ENCODE results near the gene PRDM7.
A peak's percentile ranks its signal among the peaks of the same experiment; 100 is the strongest.

Gene PRDM7

DNA sequence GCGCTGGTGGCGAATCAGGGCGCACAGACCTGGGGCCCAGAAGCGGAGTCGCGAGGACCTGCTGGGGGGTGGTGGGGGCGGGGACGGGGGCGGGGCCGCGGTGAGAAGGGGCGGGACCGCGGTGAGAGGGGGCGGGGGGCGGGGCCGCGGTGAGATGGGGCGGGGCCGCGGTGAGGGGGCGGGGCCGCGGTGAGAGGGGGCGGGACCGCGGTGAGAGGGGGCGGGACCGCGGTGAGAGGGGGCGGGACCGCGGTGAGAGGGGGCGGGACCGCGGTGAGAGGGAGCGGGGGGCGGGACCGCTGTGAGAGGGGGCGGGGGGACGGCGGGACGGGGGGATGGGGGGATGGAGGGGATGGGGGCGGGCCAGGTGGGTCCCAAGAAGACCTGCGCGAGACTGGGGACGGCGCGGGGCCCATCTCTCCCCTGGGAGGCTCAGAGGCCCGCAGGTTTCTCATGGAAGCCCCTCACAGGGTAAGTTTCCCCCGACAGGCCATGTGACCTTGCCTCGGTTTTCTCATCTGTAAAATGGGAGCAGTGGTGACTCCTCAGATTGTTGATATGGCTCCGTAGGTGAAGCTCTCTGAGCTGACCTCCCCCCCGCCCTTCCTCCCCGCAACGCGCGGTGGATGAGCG lies 29.3 kb downstream of the PRDM7 start:
- Histone ChIP-seq H3K4me1 (ENCODE audit: control insufficient read depth in 2 of 2, insufficient read depth in 1 of 2, low read depth in 1 of 2, low read length in 2 of 2) (peaks cover 5 to 9% of the 10 kb centered on the region in 2 donors), H3K4ac (ENCODE audit: low read length) (no peak overlapping the region)

DNA sequence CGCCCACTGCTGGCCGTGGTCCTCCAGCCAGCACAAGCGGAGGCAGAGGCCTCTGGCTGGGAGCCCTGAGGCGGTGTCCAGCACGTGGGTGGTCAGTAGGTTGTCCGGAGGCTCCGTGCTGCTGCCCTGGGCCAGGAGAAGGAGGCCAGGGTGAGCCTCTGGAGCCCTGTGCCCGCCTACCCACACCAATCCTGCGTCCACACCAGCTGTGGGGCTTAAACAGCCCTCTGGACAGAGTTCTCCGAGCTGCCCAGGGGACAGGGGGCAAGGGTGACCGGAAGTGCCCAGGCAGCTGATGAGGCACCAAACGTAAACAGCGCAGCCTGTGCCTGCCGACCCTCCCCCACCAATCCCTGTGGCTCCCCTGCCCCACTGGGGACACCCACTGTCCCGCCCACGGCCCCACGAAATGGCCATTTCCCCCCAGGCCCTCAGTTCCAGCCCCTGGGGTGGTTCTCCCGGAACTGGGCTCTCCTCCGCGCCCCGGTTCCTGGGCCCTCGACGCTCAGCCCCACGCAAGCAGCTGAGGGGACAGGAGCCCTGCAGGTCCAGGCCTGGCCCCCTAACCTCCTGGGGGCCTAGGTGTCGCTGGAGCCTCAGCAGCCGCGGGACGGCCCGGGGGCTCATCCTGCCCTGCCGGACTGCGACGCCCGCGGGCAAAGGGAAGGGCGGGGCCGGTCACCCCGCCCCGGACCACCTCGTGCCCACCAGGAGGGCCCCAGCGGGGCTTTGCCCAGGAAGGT lies 30.0 kb downstream of the PRDM7 start:
- H3K4ac ChIP-seq (ENCODE audit: low read length): peak overlapping the region; percentile 23
- peak overlapping the region; percentile 56 for H3K4me2 ChIP-seq (ENCODE audit: insufficient read depth, low read length, poor library complexity, severe bottlenecking)
- H4K8ac ChIP-seq (ENCODE audit: low read depth, low read length): no peak overlapping the region
- peak overlapping the region; percentile 98 for H2AK5ac ChIP-seq (ENCODE audit: low read depth, low read length)
- H3K23ac ChIP-seq (ENCODE audit: low read depth, low read length, poor library complexity): peak overlapping the region; percentile 86
- H2BK15ac ChIP-seq (ENCODE audit: low read length): peak overlapping the region; percentile 99
- H3K27me3 ChIP-seq (ENCODE audit: control insufficient read depth in 3 of 3, insufficient read depth in 3 of 3, low read depth in 1 of 3, low read length in 3 of 3): peaks cover 0 to 34% (median 0%) of the 10 kb centered on the region in 3 experiments
- no peak overlapping the region for H2BK5ac ChIP-seq (ENCODE audit: low read length)
- peak overlapping the region; percentile 88 for H2AFZ ChIP-seq (ENCODE audit: low read length)
- H3K4me1 ChIP-seq (ENCODE audit: control insufficient read depth in 2 of 2, insufficient read depth in 1 of 2, low read depth in 1 of 2, low read length in 2 of 2): peaks cover 5 to 9% of the 10 kb centered on the region in 2 donors
- peak overlapping the region; percentile 22 for H4K91ac ChIP-seq (ENCODE audit: low read depth, low read length, poor library complexity)
- WGBS, 2 donors (ENCODE audit: extremely low coverage in 2 of 2, insufficient read length in 2 of 2, insufficient replicate concordance in 1 of 2): no CpG with 5 or more reads among the region's 40 CpGs
- no peak overlapping the region for H3K27ac ChIP-seq (replicated peaks; ENCODE audit: low read length)
- H3K79me1 ChIP-seq (ENCODE audit: low read depth, low read length): peaks cover 3% of the 10 kb centered on the region
- DNase-seq (ENCODE audit: low spot score): no peak
- H3K4me3 ChIP-seq (ENCODE audit: low read length in 2 of 2): no peak overlapping the region
- H3K18ac ChIP-seq (ENCODE audit: low read length): peak overlapping the region; percentile 82
- H2BK12ac ChIP-seq (ENCODE audit: low read length): peak overlapping the region; percentile 87
- no peaks in the 10 kb centered on the region for H3K36me3 ChIP-seq (replicated peaks in 1 of 2; ENCODE audit: control insufficient read depth in 2 of 2, insufficient read depth in 2 of 2, low read length in 2 of 2)
- H3K9me3 ChIP-seq (replicated peaks in 1 of 2; ENCODE audit: control insufficient read depth in 2 of 2, insufficient read depth in 1 of 2, low read depth in 1 of 2, low read length in 2 of 2): peaks cover 0 to 3% of the 10 kb centered on the region in 2 donors
- H3K14ac ChIP-seq (ENCODE audit: low read length): peak overlapping the region; percentile 10
- H2BK120ac ChIP-seq (ENCODE audit: low read depth, low read length): no peak overlapping the region
- peak overlapping the region; percentile 7 for H3K9ac ChIP-seq (ENCODE audit: low read depth, low read length, poor library complexity)

More for the DNA sequence above, 29.3 kb downstream of the PRDM7 start:
- no peak overlapping the region for H3K4me3 ChIP-seq (ENCODE audit: low read length in 2 of 2)
- no peak overlapping the region for H2BK120ac ChIP-seq (ENCODE audit: low read depth, low read length)
- peaks cover 0 to 32% (median 0%) of the 10 kb centered on the region in 3 experiments for H3K27me3 ChIP-seq (ENCODE audit: control insufficient read depth in 3 of 3, insufficient read depth in 3 of 3, low read depth in 1 of 3, low read length in 3 of 3)
- peak overlapping the region; percentile 56 for H3K4me2 ChIP-seq (ENCODE audit: insufficient read depth, low read length, poor library complexity, severe bottlenecking)
- H2BK5ac ChIP-seq (ENCODE audit: low read length): no peak overlapping the region
- no peak overlapping the region for H2BK15ac ChIP-seq (ENCODE audit: low read length)
- no peak overlapping the region for H3K9ac ChIP-seq (ENCODE audit: low read depth, low read length, poor library complexity)
- H3K27ac ChIP-seq (replicated peaks; ENCODE audit: low read length): no peak overlapping the region
- no CpG with 5 or more reads among the region's 59 CpGs for WGBS, 2 donors (ENCODE audit: extremely low coverage in 2 of 2, insufficient read length in 2 of 2, insufficient replicate concordance in 1 of 2)
- no peaks in the 10 kb centered on the region for H3K36me3 ChIP-seq (replicated peaks in 1 of 2; ENCODE audit: control insufficient read depth in 2 of 2, insufficient read depth in 2 of 2, low read length in 2 of 2)
- H2BK12ac ChIP-seq (ENCODE audit: low read length): no peak overlapping the region
- peaks cover 3% of the 10 kb centered on the region for H3K79me1 ChIP-seq (ENCODE audit: low read depth, low read length)
- H3K23ac ChIP-seq (ENCODE audit: low read depth, low read length, poor library complexity): no peak overlapping the region
- H4K8ac ChIP-seq (ENCODE audit: low read depth, low read length): no peak overlapping the region
- H2AK5ac ChIP-seq (ENCODE audit: low read depth, low read length): peak overlapping the region; percentile 84
- no peak for DNase-seq (ENCODE audit: low spot score)
- peak overlapping the region; percentile 10 for H3K14ac ChIP-seq (ENCODE audit: low read length)
- H3K9me3 ChIP-seq (replicated peaks in 1 of 2; ENCODE audit: control insufficient read depth in 2 of 2, insufficient read depth in 1 of 2, low read depth in 1 of 2, low read length in 2 of 2): peaks cover 0 to 3% of the 10 kb centered on the region in 2 donors
- peak overlapping the region; percentile 82 for H3K18ac ChIP-seq (ENCODE audit: low read length)
- peak overlapping the region; percentile 88 for H2AFZ ChIP-seq (ENCODE audit: low read length)
- H4K91ac ChIP-seq (ENCODE audit: low read depth, low read length, poor library complexity): no peak overlapping the region

DNA sequence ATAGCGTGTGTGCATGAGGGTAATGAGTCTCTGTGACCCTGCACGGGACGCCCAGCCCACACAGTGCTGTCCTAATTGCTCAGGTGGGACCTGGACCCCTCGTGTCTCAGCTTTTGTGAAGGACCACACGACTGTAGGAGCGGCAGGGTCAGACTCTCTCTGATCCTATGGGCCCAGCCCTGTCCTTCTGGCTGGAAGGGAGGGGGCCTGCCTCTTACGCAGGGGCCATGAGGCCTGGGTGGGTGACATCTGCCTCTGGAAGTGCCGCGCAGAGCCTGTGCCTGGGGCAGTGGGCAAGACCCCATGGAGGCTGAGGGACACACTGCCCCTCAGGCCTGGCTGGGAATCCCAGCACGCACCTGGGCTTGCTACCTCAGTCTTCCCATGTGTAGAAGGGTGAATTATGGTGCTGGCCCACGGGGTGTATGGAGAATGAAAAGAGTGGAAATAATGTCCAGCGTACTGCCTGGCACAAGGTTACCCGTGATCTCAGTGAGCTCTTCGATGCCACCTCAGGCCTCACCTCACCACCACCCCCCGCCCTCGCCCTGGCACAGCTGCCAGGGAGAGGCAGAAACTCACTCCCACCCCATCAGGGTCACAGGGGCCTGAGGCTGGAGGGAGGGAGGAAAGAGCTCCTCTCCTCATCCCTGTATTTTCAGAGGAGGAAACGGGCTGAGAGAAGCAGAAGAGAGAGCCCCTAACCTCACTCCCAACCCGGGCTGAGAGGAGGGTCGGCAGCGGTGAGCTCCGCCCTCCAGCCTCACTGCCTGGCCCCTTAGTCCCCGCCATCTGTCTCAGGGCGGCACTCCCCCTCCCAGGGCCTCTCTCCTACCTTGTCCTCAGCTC lies 30.8 kb downstream of the PRDM7 start:
- peak overlapping the region; percentile 88 for H2AFZ ChIP-seq (ENCODE audit: low read length)
- WGBS, 2 donors (ENCODE audit: extremely low coverage in 2 of 2, insufficient read length in 2 of 2, insufficient replicate concordance in 1 of 2): no CpG with 5 or more reads among the region's 23 CpGs
- no peaks in the 10 kb centered on the region for H3K36me3 ChIP-seq (replicated peaks in 1 of 2; ENCODE audit: control insufficient read depth in 2 of 2, insufficient read depth in 2 of 2, low read length in 2 of 2)
- no peak overlapping the region for H4K8ac ChIP-seq (ENCODE audit: low read depth, low read length)
- H3K23ac ChIP-seq (ENCODE audit: low read depth, low read length, poor library complexity): peak overlapping the region; percentile 86
- peaks cover 0 to 3% of the 10 kb centered on the region in 2 donors for H3K9me3 ChIP-seq (replicated peaks in 1 of 2; ENCODE audit: control insufficient read depth in 2 of 2, insufficient read depth in 1 of 2, low read depth in 1 of 2, low read length in 2 of 2)
- no peak overlapping the region for H3K4me3 ChIP-seq (ENCODE audit: low read length in 2 of 2)
- H2BK120ac ChIP-seq (ENCODE audit: low read depth, low read length): peak overlapping the region; percentile 56
- peak overlapping the region; percentile 9 for H4K91ac ChIP-seq (ENCODE audit: low read depth, low read length, poor library complexity)
- peaks cover 3% of the 10 kb centered on the region for H3K79me1 ChIP-seq (ENCODE audit: low read depth, low read length)
- no peak for DNase-seq (ENCODE audit: low spot score)
- no peak overlapping the region for H2BK15ac ChIP-seq (ENCODE audit: low read length)
- peaks cover 0 to 36% (median 0%) of the 10 kb centered on the region in 3 experiments for H3K27me3 ChIP-seq (ENCODE audit: control insufficient read depth in 3 of 3, insufficient read depth in 3 of 3, low read depth in 1 of 3, low read length in 3 of 3)
- H3K18ac ChIP-seq (ENCODE audit: low read length): peak overlapping the region; percentile 87
- H3K14ac ChIP-seq (ENCODE audit: low read length): peak overlapping the region; percentile 72
- H3K27ac ChIP-seq (replicated peaks; ENCODE audit: low read length): no peak overlapping the region
- H3K4ac ChIP-seq (ENCODE audit: low read length): no peak overlapping the region
- peaks cover 5 to 9% of the 10 kb centered on the region in 2 donors for H3K4me1 ChIP-seq (ENCODE audit: control insufficient read depth in 2 of 2, insufficient read depth in 1 of 2, low read depth in 1 of 2, low read length in 2 of 2)
- H2BK5ac ChIP-seq (ENCODE audit: low read length): no peak overlapping the region
- H3K4me2 ChIP-seq (ENCODE audit: insufficient read depth, low read length, poor library complexity, severe bottlenecking): peak overlapping the region; percentile 56
- peak overlapping the region; percentile 98 for H2AK5ac ChIP-seq (ENCODE audit: low read depth, low read length)
- no peak overlapping the region for H2BK12ac ChIP-seq (ENCODE audit: low read length)
- H3K9ac ChIP-seq (ENCODE audit: low read depth, low read length, poor library complexity): peak overlapping the region; percentile 63

Data from neuronal stem cell (in vitro differentiated cells).